HEK293 (cell line): ENCODE results near the gene TBC1D22A.

ENCODE experiments used
- CTCF ChIA-PET: fragments of 350-600 bp; formaldehyde crosslinking; extraction: SDS; loops from one replicate; lab custom pipeline; 2021; ENCODE audit warnings: antibody characterized with exemption; lab: Yijun Ruan, JAX
- POLR2A ChIA-PET: fragments of 300-600 bp; formaldehyde crosslinking; extraction: SDS; loops from one replicate; lab custom pipeline; 2020; ENCODE audit warnings: antibody characterized with exemption, inconsistent platforms; lab: Yijun Ruan, JAX
- H3K27ac ChIP-seq: fragments of 200-500 bp; sonication (Bioruptor generic); 2 replicates; pipeline ENCODE4 v1.5.1; 2014; ENCODE audit warnings: low read depth, low read length, control low read depth, inconsistent platforms; ENCODE audit errors: extremely low read depth
- H3K36me3 ChIP-seq, 2 experiments: fragments of 200-500 bp in 1 of 2; sonication (Bioruptor generic) in 1 of 2; 1 replicate in 1 of 2; 2 replicates in 1 of 2; pipeline ENCODE4 v1.5.1; 2014 to 2017; ENCODE audit warnings: inconsistent platforms in 2 of 2, low read length in 2 of 2; ENCODE audit not compliant: control insufficient read depth in 2 of 2, insufficient read depth in 1 of 2
- H3K4me1 ChIP-seq: fragments of 200-500 bp; sonication (Bioruptor generic); 2 replicates; pipeline ENCODE4 v1.5.1; 2014; ENCODE audit warnings: mild to moderate bottlenecking, low read length, inconsistent platforms; ENCODE audit not compliant: control insufficient read depth, insufficient read depth
- H3K4me3 ChIP-seq: 2 replicates; pipeline ENCODE4 v1.5.1; 2011; ENCODE audit warnings: low read depth, mild to moderate bottlenecking, control low read depth, low read length, moderate library complexity
- H3K9me3 ChIP-seq: fragments of 200-500 bp; sonication (Bioruptor generic); 2 replicates; pipeline ENCODE4 v1.5.1; 2014; ENCODE audit warnings: low read depth, low read length, inconsistent platforms; ENCODE audit not compliant: control insufficient read depth, insufficient read depth
- BCL11B ChIP-seq: fragments of 450-650 bp; formaldehyde crosslinking; IDR thresholded peaks from 2 replicates; pipeline ENCODE4 v1.5.1; 2016; ENCODE audit warnings: low read depth, missing biosample characterization, missing genetic modification characterization
- CTCF ChIP-seq: fragments of 450-650 bp; formaldehyde crosslinking; IDR thresholded peaks from 2 replicates; pipeline ENCODE4 v1.5.1; 2016; ENCODE audit warnings: missing biosample characterization, missing genetic modification characterization
- GFI1B ChIP-seq: fragments of 450-650 bp; formaldehyde crosslinking; IDR thresholded peaks from 2 replicates; pipeline ENCODE4 v1.5.1; 2016; ENCODE audit warnings: missing biosample characterization, missing genetic modification characterization
- HOXC10 ChIP-seq: sonication (generic); formaldehyde crosslinking; IDR thresholded peaks from 2 replicates; pipeline ENCODE4 v1.8.1; 2023; ENCODE audit warnings: mild to moderate bottlenecking, missing genetic modification reagents
- IKZF3 ChIP-seq: fragments of 450-650 bp; IDR thresholded peaks from 2 replicates; pipeline ENCODE4 v1.5.0; 2018; ENCODE audit warnings: missing biosample characterization, mild to moderate bottlenecking, missing genetic modification characterization, moderate library complexity
- MYNN ChIP-seq: fragments of 450-650 bp; formaldehyde crosslinking; IDR thresholded peaks from 2 replicates; pipeline ENCODE4 v1.5.1; 2016; ENCODE audit warnings: missing biosample characterization, missing genetic modification characterization, borderline replicate concordance
- PRDM10 ChIP-seq: fragments of 450-650 bp; formaldehyde crosslinking; IDR thresholded peaks from 2 replicates; pipeline ENCODE4 v1.5.1; 2016; ENCODE audit warnings: missing biosample characterization, missing genetic modification characterization
- SALL2 ChIP-seq: fragments of 450-650 bp; formaldehyde crosslinking; IDR thresholded peaks from 2 replicates; pipeline ENCODE4 v1.5.0; 2017; ENCODE audit warnings: missing biosample characterization, mild to moderate bottlenecking, missing genetic modification characterization, borderline replicate concordance
- SP2 ChIP-seq: fragments of 450-650 bp; formaldehyde crosslinking; IDR thresholded peaks from 2 replicates; pipeline ENCODE4 v1.5.1; 2016; ENCODE audit warnings: missing biosample characterization, missing genetic modification characterization
- SP3 ChIP-seq: fragments of 450-650 bp; formaldehyde crosslinking; IDR thresholded peaks from 2 replicates; pipeline ENCODE4 v1.5.1; 2016; ENCODE audit warnings: missing biosample characterization, missing genetic modification characterization
- TCF7L2 ChIP-seq: IDR thresholded peaks from 2 replicates; pipeline ENCODE4 v1.6.1; 2011; ENCODE audit warnings: low read depth, mild to moderate bottlenecking, inconsistent platforms, low read length, moderate library complexity, borderline replicate concordance
- ZNF266 ChIP-seq: fragments of 450-650 bp; formaldehyde crosslinking; IDR thresholded peaks from 2 replicates; pipeline ENCODE4 v1.5.1; 2016; ENCODE audit warnings: missing biosample characterization, missing genetic modification characterization, low read depth
- ZNF292 ChIP-seq: fragments of 450-650 bp; formaldehyde crosslinking; IDR thresholded peaks from 2 replicates; pipeline ENCODE4 v1.5.1; 2016; ENCODE audit warnings: low read depth, missing biosample characterization, missing genetic modification characterization, borderline replicate concordance
- ZNF416 ChIP-seq: fragments of 450-650 bp; formaldehyde crosslinking; IDR thresholded peaks from 2 replicates; pipeline ENCODE4 v1.5.1; 2016; ENCODE audit warnings: missing biosample characterization, missing genetic modification characterization
- ZNF510 ChIP-seq: fragments of 450-650 bp; formaldehyde crosslinking; IDR thresholded peaks from 2 replicates; pipeline ENCODE4 v1.5.1; 2018; ENCODE audit warnings: mild to moderate bottlenecking, missing genetic modification characterization, missing biosample characterization; ENCODE audit not compliant: insufficient replicate concordance
- ZNF621 ChIP-seq: fragments of 450-650 bp; formaldehyde crosslinking; IDR thresholded peaks from 2 replicates; pipeline ENCODE4 v1.5.1; 2017; ENCODE audit warnings: missing biosample characterization, missing genetic modification characterization
- ZNF624 ChIP-seq: fragments of 450-650 bp; formaldehyde crosslinking; IDR thresholded peaks from 2 replicates; pipeline ENCODE4 v1.5.1; 2017; ENCODE audit warnings: missing biosample characterization, missing genetic modification characterization
- ZNF707 ChIP-seq: fragments of 450-650 bp; formaldehyde crosslinking; IDR thresholded peaks from 2 replicates; pipeline ENCODE4 v1.5.1; 2016; ENCODE audit warnings: missing biosample characterization, missing genetic modification characterization
- ZNF76 ChIP-seq: fragments of 450-650 bp; formaldehyde crosslinking; IDR thresholded peaks from 2 replicates; pipeline ENCODE4; 2016; ENCODE audit warnings: low read depth, missing biosample characterization, missing genetic modification characterization, borderline replicate concordance
- ZNF791 ChIP-seq: fragments of 450-650 bp; formaldehyde crosslinking; IDR thresholded peaks from 2 replicates; pipeline ENCODE4 v1.5.1; 2016; ENCODE audit warnings: missing biosample characterization, missing genetic modification characterization
- TF ChIP-seq, protein P1 (sequence below): fragments of 450-650 bp; formaldehyde crosslinking; optimal IDR thresholded peaks from 2 replicates; pipeline ENCODE3; 2016; ENCODE audit warnings: missing biosample characterization, mild to moderate bottlenecking, missing genetic modification characterization
- TF ChIP-seq, protein P2 (sequence below): fragments of 450-650 bp; formaldehyde crosslinking; IDR thresholded peaks from 2 replicates; pipeline ENCODE4 v1.5.1; 2016; ENCODE audit warnings: missing biosample characterization, missing genetic modification characterization, low read depth
- TF ChIP-seq, protein P3 (sequence below): fragments of 450-650 bp; formaldehyde crosslinking; IDR thresholded peaks from 2 replicates; pipeline ENCODE4 v1.5.1; 2017; ENCODE audit warnings: missing biosample characterization, missing genetic modification characterization

TBC1D22A gene

DNA sequence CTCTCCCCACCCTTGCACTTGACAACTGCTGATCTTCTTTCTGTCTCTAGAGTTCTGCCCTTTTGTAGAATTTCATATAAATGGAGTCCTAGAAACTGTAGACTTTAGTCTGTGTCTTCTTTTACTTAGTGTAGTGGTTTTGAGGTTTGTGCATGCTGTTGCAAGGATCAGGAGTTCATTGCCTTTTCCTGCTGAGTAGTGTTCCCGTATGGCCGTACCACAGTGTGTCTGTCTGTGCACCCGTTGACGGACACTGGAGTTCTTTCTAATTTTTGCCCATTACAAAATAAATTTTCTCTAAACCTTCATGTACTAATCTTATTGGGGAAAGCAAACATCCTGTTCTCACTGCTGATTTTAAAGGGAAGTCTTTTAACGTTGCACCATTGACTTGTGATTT lies 138.1 kb downstream of the TBC1D22A start (continued):
- TF ChIP-seq, protein P1, sequence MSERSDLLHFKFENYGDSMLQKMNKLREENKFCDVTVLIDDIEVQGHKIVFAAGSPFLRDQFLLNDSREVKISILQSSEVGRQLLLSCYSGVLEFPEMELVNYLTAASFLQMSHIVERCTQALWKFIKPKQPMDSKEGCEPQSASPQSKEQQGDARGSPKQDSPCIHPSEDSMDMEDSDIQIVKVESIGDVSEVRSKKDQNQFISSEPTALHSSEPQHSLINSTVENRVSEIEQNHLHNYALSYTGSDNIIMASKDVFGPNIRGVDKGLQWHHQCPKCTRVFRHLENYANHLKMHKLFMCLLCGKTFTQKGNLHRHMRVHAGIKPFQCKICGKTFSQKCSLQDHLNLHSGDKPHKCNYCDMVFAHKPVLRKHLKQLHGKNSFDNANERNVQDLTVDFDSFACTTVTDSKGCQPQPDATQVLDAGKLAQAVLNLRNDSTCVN, result no peak
- no peak for TF ChIP-seq ZNF292 (tag by site-specific recombination)
- TF ChIP-seq TCF7L2, result no peak
- TF ChIP-seq, protein P2, sequence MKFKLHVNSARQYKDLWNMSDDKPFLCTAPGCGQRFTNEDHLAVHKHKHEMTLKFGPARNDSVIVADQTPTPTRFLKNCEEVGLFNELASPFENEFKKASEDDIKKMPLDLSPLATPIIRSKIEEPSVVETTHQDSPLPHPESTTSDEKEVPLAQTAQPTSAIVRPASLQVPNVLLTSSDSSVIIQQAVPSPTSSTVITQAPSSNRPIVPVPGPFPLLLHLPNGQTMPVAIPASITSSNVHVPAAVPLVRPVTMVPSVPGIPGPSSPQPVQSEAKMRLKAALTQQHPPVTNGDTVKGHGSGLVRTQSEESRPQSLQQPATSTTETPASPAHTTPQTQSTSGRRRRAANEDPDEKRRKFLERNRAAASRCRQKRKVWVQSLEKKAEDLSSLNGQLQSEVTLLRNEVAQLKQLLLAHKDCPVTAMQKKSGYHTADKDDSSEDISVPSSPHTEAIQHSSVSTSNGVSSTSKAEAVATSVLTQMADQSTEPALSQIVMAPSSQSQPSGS (tag by site-specific recombination), result no peak
- TF ChIP-seq SP3 (tag by site-specific recombination), result no peak
- TF ChIP-seq ZNF266 (tag by site-specific recombination), result no peak
- no peak for TF ChIP-seq ZNF621
- TF ChIP-seq ZNF791 (tag by site-specific recombination), result no peak
- TF ChIP-seq SALL2, result no peak
- no peak for TF ChIP-seq IKZF3 (tag by site-specific recombination)

GRCh38 chr22:46902436-46902835 lies 140.0 kb downstream of the TBC1D22A start:
- no peak for TF ChIP-seq CTCF
- ChIA-PET CTCF (no interaction called here), POLR2A (no interaction called here)
- Histone ChIP-seq H3K4me1 (no peaks in the 10 kb centered on the region), H3K27ac (no peak overlapping the region), H3K4me3 (no peak overlapping the region), H3K9me3 (no peaks in the 10 kb centered on the region), H3K36me3 (no peaks in the 10 kb centered on the region; a peak in 1 of 3 replicates)

- Histone ChIP-seq H3K36me3 (no peaks in the 10 kb centered on the region; a peak in 1 of 3 replicates), H3K9me3 (no peaks in the 10 kb centered on the region), H3K4me3 (no peak overlapping the region), H3K27ac (no peak overlapping the region), H3K4me1 (no peaks in the 10 kb centered on the region)
- POLR2A ChIA-PET, result no interaction called here
- TF ChIP-seq GFI1B (tag by site-specific recombination) (no peak), MYNN (tag by site-specific recombination) (no peak), HOXC10 (CRISPR knock-in tag) (no peak), ZNF76 (tag by site-specific recombination) (no peak), ZNF707 (no peak), ZNF416 (no peak), PRDM10 (no peak), BCL11B (tag by site-specific recombination) (no peak), SP2 (tag by site-specific recombination) (no peak), ZNF624 (no peak), ZNF510 (tag by site-specific recombination) (no peak)
- TF ChIP-seq, protein P3, sequence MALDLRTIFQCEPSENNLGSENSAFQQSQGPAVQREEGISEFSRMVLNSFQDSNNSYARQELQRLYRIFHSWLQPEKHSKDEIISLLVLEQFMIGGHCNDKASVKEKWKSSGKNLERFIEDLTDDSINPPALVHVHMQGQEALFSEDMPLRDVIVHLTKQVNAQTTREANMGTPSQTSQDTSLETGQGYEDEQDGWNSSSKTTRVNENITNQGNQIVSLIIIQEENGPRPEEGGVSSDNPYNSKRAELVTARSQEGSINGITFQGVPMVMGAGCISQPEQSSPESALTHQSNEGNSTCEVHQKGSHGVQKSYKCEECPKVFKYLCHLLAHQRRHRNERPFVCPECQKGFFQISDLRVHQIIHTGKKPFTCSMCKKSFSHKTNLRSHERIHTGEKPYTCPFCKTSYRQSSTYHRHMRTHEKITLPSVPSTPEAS, result no peak
- CTCF ChIA-PET, result interaction anchor here (0.6 kb wide), 1 partner anchor 104 kb away, joined by 5 read pairs; no protein-coding TSS in a partner anchor
Observed at GRCh38 chr22:46902998-46903916, 140.8 kb downstream of the TBC1D22A start.
